ENCODE results near the gene KIAA1549.

Gene KIAA1549

GRCh38 chr7:138903186-138903820 is 77.9 kb downstream of the KIAA1549 start:
- DNase-seq = peak; percentile 36

- no peak for DNase-seq
Observed at GRCh38 chr7:138902161-138902560, 79.0 kb downstream of the KIAA1549 start.

GRCh38 chr7:138900035-138900828 is 81.0 kb downstream of the KIAA1549 start:
- no peak for DNase-seq

DNA sequence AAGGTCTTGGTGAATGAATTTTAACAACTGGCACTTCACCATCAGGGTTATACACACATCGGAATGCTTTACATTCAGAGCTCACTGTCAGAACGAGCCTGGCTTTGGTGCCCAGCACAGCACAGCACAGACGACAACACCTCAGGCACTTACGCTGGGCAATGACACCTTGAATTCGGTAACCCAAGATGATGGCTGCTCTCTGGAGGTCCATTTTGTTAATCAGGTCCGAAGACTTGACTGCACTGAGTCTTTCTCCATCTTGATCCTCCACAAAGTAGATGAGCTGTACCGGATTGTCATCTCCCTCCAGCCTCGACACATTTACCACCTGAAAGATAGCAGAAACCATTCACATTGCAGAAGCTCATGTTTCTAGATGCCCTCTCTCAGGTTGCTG is 82.4 kb downstream of the KIAA1549 start:
- DNase-seq = no peak

DNA sequence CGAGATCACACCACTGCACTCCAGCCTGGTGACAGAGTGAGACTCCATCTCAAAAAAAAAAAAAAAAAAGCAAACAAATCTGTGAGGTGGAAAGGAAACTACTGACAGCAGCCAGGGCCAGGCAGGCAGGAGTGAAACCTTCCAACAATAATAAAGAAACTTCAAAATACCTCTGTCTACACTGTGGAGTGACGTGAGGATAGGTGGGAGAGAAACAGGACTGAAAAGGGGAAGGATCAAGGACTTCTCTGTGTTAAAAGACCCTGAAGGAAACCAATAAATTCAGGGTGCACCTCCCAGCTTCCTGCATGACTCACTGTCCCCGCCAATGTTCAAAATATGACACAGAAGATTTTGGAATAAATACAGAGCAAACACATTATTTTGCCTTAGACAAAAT is 82.9 kb downstream of the KIAA1549 start:
- DNase-seq = no peak

DNA sequence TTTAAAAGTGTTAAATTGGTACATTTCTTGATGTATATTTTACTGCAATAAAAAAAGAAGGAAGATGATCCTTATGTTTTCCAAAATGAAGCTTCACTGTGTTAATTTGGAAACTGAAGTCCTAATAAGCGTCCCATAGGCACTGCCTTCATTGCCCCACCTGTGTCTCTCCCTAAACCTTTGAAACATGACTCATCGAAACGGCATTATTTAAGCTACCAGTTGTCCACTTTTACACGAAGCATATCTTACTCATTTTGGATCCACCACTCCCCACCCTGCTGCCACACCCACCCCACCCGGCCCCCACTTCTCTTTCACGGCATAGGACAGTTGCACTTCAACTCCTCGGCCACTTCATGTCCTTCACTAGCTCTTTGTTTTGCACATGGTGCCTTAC is 85.5 kb downstream of the KIAA1549 start:
- no peak for DNase-seq

- no peak for DNase-seq
Observed at GRCh38 chr7:138893258-138893657, 87.9 kb downstream of the KIAA1549 start.

DNA sequence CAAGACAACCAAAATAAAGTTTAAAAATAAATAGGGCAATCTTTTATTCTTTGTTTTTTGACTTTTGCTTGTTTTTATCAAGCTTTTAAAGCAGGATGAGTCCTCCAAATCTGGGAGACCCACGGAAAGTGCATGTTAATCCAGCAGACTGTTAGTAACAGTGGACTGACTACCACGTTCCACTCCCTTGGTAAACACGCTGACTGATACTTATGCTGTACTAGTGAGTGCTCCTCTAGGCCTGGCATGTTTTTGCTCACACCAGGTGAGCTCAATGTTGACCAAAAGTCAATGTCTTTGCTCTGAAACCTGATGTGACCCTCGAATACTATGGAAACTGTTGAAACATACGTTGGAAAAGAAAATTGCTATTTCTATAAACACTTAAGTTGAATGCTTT is 88.4 kb downstream of the KIAA1549 start:
- no peak for DNase-seq

DNA sequence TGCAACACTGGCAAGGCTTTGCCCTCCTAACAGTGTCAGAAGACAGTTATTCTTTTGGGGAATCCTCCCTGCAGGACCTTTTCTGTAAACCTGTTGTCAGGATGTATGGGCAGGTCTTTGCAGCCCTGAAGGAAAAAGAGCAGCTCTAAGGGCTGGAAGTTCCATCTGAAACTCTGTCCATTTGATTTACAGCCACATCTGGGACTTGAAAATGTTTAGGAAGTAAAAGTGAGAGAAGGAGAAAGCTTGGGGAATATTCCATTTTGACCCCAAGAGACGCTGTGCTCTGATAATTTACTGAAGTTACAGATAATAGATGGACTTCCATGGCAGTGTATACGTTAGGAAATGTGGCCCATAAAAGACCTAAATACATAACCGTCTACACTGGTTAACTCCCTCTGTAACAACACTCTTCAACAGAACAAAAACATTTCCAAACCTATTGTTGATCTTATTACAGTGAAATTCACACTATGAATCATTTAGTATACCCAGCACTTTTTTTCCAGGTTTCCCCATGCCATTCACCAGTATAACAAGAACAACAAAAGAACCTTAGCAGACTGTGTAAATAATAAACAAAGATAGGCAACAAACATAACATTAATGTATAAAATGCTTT is 89.1 kb downstream of the KIAA1549 start:
- DNase-seq = no peak

GRCh38 chr7:138891446-138891810 is 89.8 kb downstream of the KIAA1549 start:
- peak; percentile 20 for DNase-seq

DNA sequence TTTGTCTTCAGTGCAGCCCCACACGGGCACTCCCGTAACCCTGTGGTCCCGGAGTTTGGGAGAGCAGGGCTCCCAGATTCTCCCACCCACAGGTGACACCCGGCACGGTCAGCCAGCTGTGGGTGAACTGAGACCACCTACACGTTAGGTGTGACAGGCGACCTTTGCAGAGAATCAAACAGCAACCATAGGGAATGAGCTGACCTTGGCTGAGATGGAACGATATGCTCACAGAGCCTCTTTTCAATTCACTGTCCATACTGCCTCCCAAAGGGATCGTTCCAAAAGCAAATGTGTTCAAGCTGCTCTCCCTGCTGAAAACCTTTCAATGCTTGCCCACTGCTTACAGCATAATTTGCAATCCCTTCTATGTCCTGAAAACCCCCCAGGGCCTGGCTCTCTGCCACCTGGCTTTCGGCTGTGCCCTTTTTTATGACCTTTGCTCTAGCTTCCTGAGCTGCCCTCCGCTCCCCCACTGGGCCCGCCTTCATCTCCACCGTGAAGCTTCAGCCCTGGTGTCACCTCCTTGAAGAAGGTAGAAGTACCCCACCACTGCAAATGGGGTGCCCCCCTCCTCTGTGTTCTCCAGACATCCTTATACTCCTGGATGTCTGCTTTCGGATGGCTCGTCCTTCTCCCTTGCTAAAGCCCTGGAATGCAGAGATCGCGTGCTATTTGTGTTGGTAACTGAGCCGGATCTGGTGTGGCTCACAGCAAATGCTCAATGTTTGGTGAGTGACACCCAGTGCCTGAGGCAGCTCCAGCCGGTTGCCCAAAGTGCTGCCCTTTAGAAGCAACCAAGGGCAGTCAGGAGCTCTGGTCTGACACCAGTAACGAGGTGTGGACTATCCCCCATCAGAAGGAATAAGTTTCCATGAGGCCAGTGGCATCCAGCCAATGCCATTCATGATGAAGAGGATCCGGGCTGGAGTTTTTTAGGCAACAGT is 90.4 kb downstream of the KIAA1549 start:
- peak; percentile 40 for DNase-seq

GRCh38 chr7:138889582-138890498 is 91.3 kb downstream of the KIAA1549 start:
- DNase-seq = peak; percentile 9

DNA sequence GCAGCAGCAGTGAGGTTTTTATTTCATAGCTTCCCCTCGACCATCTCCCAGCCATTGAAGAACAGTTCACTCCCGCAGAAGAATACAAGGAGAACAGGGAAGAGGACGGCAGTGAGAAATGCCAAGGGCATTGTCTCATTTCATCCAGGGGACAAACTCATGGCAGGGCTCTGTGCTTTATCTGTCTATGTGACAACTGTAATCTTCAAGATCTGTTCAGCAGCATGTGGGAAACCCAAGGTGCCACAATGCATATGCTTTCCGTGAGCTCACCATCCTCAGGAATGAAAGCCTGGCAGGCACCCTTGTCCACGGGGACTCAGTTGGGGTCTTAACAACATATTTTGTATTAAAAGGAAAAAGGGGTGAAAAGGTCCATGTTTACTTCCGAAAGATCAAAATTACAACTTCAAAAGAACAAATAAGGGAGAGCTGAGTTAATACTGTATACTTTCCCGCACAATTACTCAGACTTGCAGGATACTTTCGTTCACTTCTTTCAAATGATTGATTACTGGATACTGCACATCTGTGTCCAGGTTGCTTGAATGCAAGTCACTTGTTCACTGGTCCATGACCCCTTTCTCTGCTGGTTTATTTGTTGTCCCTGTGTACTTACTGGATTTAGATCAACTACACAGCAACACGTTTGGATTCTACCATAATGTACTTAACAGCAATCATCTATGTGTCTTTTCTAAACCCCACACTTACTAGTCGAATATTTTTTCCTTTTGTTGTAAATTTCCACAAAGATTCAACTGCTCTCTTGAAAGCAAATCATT is 93.1 kb downstream of the KIAA1549 start:
- DNase-seq = no peak

GRCh38 chr7:138887085-138887710 is 94.0 kb downstream of the KIAA1549 start:
- DNase-seq = no peak

DNA sequence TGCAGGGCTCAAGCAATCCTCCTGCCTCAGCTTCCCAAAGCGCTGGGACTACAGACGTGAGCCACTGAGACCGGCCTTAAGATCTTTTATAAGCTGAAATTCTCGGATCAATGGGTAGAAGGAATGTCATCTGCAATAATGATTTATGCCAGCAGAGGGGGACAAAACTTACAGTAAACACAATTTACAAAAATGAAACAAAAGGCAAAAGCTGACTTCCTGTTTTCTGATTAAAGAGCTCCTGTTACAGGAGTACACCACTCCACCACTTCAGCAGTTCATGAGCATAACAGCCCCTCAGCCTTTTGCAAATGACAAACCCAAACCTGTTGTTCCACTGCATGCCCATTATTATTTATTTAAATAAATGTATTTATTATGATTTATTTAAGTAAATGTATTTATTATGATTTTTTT is 94.7 kb downstream of the KIAA1549 start:
- DNase-seq = peak; percentile 52

DNA sequence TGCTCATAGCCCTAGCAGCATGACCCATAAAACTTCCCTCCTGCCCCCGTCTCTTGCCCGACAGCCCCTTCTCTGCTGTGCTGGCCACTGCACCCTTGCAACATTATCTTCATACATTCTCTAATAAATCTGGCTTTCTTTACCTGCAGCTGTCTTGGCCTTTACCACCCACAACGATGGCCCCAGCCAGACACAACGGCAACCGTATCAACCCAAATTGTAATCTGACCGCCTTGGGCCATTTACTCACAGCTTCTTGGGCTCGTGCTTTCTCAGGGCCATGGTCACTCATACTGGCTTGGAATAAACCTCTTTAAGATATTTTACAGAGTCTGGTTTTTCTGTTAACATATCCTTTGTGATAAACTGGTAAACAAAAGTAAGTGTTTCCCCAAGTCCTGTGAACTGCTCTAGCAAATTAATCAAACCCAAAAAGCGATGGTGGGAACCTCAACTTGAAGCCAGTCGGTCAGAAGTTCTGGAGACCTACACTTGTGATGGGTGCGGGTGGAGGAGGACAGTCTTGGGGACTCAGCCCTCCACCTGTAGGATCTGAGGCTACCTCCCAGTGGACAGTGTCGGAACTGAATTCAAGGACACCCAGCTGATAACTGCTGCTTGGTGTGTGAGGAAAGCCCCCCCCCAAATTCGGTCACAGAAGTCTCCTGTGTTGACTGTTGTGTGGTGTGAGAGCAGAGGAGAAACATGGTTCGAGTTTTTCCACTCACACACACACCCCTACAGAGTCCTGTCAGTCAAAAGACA is 95.6 kb downstream of the KIAA1549 start:
- no peak for DNase-seq

- no peak for DNase-seq
Observed at GRCh38 chr7:138882249-138882648, 98.9 kb downstream of the KIAA1549 start.

DNA sequence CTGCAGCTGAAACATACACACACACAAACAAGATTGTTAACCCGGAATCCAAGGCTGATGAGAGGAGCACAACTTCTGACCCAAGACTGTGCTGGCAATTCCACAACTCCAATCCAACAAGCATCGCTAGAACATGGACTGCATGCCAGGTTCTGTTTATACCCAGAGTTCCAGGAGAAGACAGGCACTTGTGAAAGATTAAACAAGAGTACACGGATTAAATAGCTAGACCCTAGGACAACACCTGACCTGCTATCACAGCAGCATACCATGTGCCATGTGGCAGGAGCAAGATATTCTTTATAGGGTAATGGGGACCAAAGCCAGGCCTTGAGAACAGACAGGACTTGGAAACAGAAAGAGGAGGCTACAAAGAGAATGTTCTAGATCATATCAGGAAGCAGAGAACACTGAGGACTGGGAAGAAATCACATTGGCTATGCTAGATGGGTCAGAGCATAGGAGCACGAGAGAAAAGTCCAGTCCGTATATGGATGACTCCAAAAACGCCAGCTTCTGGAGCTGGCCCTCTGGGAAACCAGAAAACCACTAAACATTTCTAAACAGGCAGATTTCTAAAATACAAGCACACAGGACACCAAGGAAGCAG is 99.5 kb downstream of the KIAA1549 start:
- DNase-seq = no peak

DNA sequence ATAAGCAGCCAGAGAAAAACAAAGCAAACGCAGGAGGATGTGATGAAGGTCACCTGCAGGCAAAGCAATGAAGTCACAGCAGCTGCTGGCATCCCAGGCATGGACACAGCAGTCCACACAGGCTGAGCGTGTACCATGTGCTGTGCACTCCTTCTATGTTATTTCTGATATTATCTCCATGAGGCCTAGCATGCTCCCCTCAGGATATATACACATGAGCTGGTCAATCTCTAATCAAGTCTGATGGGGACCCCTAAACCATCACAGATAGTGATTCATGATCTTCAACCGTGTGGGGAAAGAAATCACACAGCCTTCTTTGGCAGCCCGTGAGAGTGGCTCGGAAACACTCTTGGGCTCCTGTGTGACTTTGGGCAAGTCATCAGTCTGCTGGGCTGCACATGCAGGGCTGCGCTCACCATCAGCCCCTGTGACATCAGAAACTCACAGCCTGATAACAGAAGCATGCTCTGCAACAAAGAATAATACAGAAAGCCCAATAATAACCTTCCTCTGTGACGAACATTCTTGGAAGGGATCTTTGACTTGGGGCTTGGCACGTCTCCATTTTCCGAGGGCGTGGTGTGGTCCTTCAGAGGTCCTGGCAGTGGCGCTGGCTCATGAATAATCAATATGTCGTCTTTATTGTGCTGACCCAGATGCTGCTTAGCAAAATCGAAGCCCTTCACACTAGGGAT is 100.2 kb downstream of the KIAA1549 start:
- no peak for DNase-seq
